ENCODE data around the gene PNMA1. TPM values are rescaled to one million over a fixed set of nuclear protein-coding genes. Genes with fewer than 3 reads are reported as not detected.

The PNMA1 gene
- total RNA-seq, 2 experiments from 2014 or later: 6.0 to 14.5 TPM

DNA sequence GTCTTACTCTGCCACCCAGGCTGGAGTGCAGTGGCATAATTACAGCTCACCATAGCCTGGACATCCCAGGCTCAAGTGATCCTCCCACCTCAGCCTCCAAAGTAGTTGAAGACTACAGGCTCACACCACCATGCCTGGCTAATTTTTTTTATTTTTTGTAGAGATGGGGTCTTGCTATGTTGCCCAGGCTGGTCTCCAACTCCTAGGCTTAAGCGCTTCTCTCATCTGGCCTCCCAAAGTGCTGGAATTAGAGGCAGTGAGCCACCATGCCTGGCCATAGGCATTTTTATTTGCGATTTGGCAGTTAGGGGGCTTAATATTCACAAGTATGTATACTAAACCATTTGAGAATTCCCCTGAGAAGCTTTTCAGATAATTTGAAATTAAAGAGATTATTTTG, 19.1 kb downstream of the PNMA1 start:
- BruUV-seq (replicated peaks): no TSS peak
- Histone ChIP-seq H3K4me3 (ENCODE audit: low read depth, low read length, poor library complexity, severe bottlenecking) (no peak overlapping the region), H4K20me1 (ENCODE audit: insufficient read depth, low read length) (no peaks in the 10 kb centered on the region), H3K36me3 (ENCODE audit: insufficient read depth, low read length) (no peaks in the 10 kb centered on the region), H2AFZ (ENCODE audit: low read length) (no peak overlapping the region), H3K4me2 (ENCODE audit: low read length) (no peak overlapping the region), H3K79me2 (ENCODE audit: insufficient read depth, low read depth, low read length) (no peaks in the 10 kb centered on the region), H3K27ac (ENCODE audit: low read depth, low read length, poor library complexity, severe bottlenecking) (no peak overlapping the region), H3K4me1 (ENCODE audit: insufficient read depth, low read length, poor library complexity, severe bottlenecking) (no peaks in the 10 kb centered on the region), H3K9me3 (ENCODE audit: low read length) (no peaks in the 10 kb centered on the region), H3K9me2 (ENCODE audit: insufficient read depth, low read length) (no peaks in the 10 kb centered on the region)
- no peak for TF ChIP-seq EZH2phosphoT487 (IDR thresholded peaks at IDR 0.05; ENCODE audit: borderline replicate concordance, low read depth, low read length)
- TF ChIP-seq, protein P1, sequence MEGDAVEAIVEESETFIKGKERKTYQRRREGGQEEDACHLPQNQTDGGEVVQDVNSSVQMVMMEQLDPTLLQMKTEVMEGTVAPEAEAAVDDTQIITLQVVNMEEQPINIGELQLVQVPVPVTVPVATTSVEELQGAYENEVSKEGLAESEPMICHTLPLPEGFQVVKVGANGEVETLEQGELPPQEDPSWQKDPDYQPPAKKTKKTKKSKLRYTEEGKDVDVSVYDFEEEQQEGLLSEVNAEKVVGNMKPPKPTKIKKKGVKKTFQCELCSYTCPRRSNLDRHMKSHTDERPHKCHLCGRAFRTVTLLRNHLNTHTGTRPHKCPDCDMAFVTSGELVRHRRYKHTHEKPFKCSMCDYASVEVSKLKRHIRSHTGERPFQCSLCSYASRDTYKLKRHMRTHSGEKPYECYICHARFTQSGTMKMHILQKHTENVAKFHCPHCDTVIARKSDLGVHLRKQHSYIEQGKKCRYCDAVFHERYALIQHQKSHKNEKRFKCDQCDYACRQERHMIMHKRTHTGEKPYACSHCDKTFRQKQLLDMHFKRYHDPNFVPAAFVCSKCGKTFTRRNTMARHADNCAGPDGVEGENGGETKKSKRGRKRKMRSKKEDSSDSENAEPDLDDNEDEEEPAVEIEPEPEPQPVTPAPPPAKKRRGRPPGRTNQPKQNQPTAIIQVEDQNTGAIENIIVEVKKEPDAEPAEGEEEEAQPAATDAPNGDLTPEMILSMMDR (conservative IDR thresholded peaks at IDR 0.05; ENCODE audit: low read length): no peak
- CTCF ChIA-PET (ENCODE audit: unreplicated experiment): no interaction called here
- POLR2A ChIA-PET: no interaction called here
- DNase-seq (ENCODE audit: low spot score): no peak
- intact Hi-C loops (cut with micrococcal nuclease; ENCODE audit: unreplicated experiment): no loop called here

DNA sequence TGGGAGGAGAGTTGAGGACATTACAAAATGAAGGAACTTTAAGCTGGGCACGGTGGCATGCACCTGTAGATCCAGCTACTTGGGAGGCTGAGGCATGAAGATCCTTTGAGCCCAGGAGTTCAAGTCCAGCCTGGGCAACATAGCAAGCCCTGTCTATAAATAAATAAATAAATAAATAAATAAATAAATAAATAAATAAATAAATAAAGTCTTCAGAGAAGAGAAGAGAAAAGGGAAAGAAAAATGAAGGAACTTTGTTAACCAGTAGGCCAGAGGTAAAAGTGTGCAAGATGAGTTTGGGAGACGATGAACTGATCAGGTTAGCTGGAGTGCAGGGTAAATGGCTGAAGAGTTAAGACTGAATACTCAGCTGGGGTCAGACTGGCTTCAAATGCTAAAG, 20.1 kb downstream of the PNMA1 start:
- BruUV-seq (replicated peaks): no TSS peak
- Histone ChIP-seq H3K79me2 (ENCODE audit: insufficient read depth, low read depth, low read length) (no peaks in the 10 kb centered on the region), H3K9me3 (ENCODE audit: low read length) (no peaks in the 10 kb centered on the region), H3K4me1 (ENCODE audit: insufficient read depth, low read length, poor library complexity, severe bottlenecking) (no peaks in the 10 kb centered on the region), H3K9me2 (ENCODE audit: insufficient read depth, low read length) (no peaks in the 10 kb centered on the region), H3K27ac (ENCODE audit: low read depth, low read length, poor library complexity, severe bottlenecking) (no peak overlapping the region), H4K20me1 (ENCODE audit: insufficient read depth, low read length) (no peaks in the 10 kb centered on the region), H3K36me3 (ENCODE audit: insufficient read depth, low read length) (no peaks in the 10 kb centered on the region), H3K4me3 (ENCODE audit: low read depth, low read length, poor library complexity, severe bottlenecking) (no peak overlapping the region), H2AFZ (ENCODE audit: low read length) (no peak overlapping the region), H3K4me2 (ENCODE audit: low read length) (no peak overlapping the region)
- POLR2A ChIA-PET: no interaction called here
- intact Hi-C loops (cut with micrococcal nuclease; ENCODE audit: unreplicated experiment): no loop called here
- DNase-seq (ENCODE audit: low spot score): no peak
- CTCF ChIA-PET (ENCODE audit: unreplicated experiment): no interaction called here
- TF ChIP-seq EZH2phosphoT487 (IDR thresholded peaks at IDR 0.05; ENCODE audit: borderline replicate concordance, low read depth, low read length): no peak
- TF ChIP-seq, protein P1 (conservative IDR thresholded peaks at IDR 0.05; ENCODE audit: low read length): no peak

GRCh38 chr14:73686901-73687300, 27.3 kb downstream of the PNMA1 start:
- POLR2A ChIA-PET: interaction anchor here (0.6 to 0.7 kb wide), 3 partner anchors 15 to 282 kb away, joined by 3 to 4 read pairs (median 3); no protein-coding TSS in a partner anchor
- no TSS peak for BruUV-seq (replicated peaks)
- no peaks in the 10 kb centered on the region for H3K4me1 ChIP-seq (ENCODE audit: insufficient read depth, low read length, poor library complexity, severe bottlenecking)

More at GRCh38 chr14:73686901-73687300, 27.3 kb downstream of the PNMA1 start:
- Histone ChIP-seq H3K9me2 (ENCODE audit: insufficient read depth, low read length) (no peaks in the 10 kb centered on the region), H3K36me3 (ENCODE audit: insufficient read depth, low read length) (no peaks in the 10 kb centered on the region), H3K27ac (ENCODE audit: low read depth, low read length, poor library complexity, severe bottlenecking) (no peak overlapping the region), H3K79me2 (ENCODE audit: insufficient read depth, low read depth, low read length) (no peaks in the 10 kb centered on the region), H2AFZ (ENCODE audit: low read length) (no peak overlapping the region), H3K4me2 (ENCODE audit: low read length) (no peak overlapping the region), H4K20me1 (ENCODE audit: insufficient read depth, low read length) (no peaks in the 10 kb centered on the region), H3K4me3 (ENCODE audit: low read depth, low read length, poor library complexity, severe bottlenecking) (no peak overlapping the region), H3K9me3 (ENCODE audit: low read length) (no peaks in the 10 kb centered on the region)
- CTCF ChIA-PET (ENCODE audit: unreplicated experiment): no interaction called here
- TF ChIP-seq, protein P1 (conservative IDR thresholded peaks at IDR 0.05; ENCODE audit: low read length): no peak
- no peak for TF ChIP-seq EZH2phosphoT487 (IDR thresholded peaks at IDR 0.05; ENCODE audit: borderline replicate concordance, low read depth, low read length)
- intact Hi-C loops (cut with micrococcal nuclease; ENCODE audit: unreplicated experiment): no loop called here
- no peak for DNase-seq (ENCODE audit: low spot score)
